Endodermal cell (in vitro differentiated cells): ENCODE measurements around the gene NEK6. TPM values are rescaled to one million over a fixed set of nuclear protein-coding genes. Genes with fewer than 3 reads are reported as not detected.

Source experiments
- DNase-seq: peaks from one replicate; pipeline ENCODE4 v3.0.0-alpha.2; 2017
- H3K27ac ChIP-seq: 2 replicates; pipeline ENCODE4 v1.5.1; 2013; ENCODE audit warnings: mild to moderate bottlenecking, low read depth, low read length, moderate library complexity
- H3K27me3 ChIP-seq: 2 replicates; pipeline ENCODE4 v1.6.1; 2013; ENCODE audit warnings: mild to moderate bottlenecking, low read length, moderate library complexity; ENCODE audit not compliant: insufficient read depth, control insufficient read depth, poor library complexity, severe bottlenecking
- H3K36me3 ChIP-seq: 2 replicates; pipeline ENCODE4 v1.7.0; 2013; ENCODE audit warnings: mild to moderate bottlenecking, low read length, moderate library complexity; ENCODE audit not compliant: control insufficient read depth, insufficient read depth
- H3K4me1 ChIP-seq: one replicate; pipeline ENCODE4 v1.7.0; 2013; ENCODE audit warnings: low read length; ENCODE audit not compliant: control insufficient read depth, insufficient read depth
- H3K4me3 ChIP-seq: 2 replicates; pipeline ENCODE4 v1.5.1; 2013; ENCODE audit warnings: mild to moderate bottlenecking, low read length, moderate library complexity
- H3K9ac ChIP-seq: 2 replicates; pipeline ENCODE4 v1.6.1; 2013; ENCODE audit warnings: mild to moderate bottlenecking, low read length, moderate library complexity; ENCODE audit not compliant: poor library complexity, severe bottlenecking; ENCODE audit errors: extremely low read depth
- H3K9me3 ChIP-seq: 2 replicates; pipeline ENCODE4 v1.6.1; 2013; ENCODE audit warnings: mild to moderate bottlenecking, low read length, moderate library complexity; ENCODE audit not compliant: control insufficient read depth
- H3K27ac Mint-ChIP-seq: 2 replicates; pipeline ENCODE4 v1.8.0; 2020; ENCODE audit warnings: mixed read lengths
- H3K27me3 Mint-ChIP-seq: 2 replicates; pipeline ENCODE4 v1.8.0; 2021; ENCODE audit warnings: mild to moderate bottlenecking, mixed read lengths; ENCODE audit not compliant: insufficient read depth
- H3K36me3 Mint-ChIP-seq: 2 replicates; pipeline ENCODE4 v1.8.0; 2020; ENCODE audit warnings: low read depth, mixed read lengths
- H3K4me1 Mint-ChIP-seq: 2 replicates; pipeline ENCODE4 v1.8.0; 2020; ENCODE audit warnings: mixed read lengths
- H3K4me3 Mint-ChIP-seq: 2 replicates; pipeline ENCODE4 v1.8.0; 2020; ENCODE audit warnings: mild to moderate bottlenecking, moderate library complexity, mixed read lengths
- H3K9me3 Mint-ChIP-seq: 2 replicates; pipeline ENCODE4 v1.8.0; 2020; ENCODE audit warnings: mild to moderate bottlenecking, mixed read lengths
- WGBS, 2 experiments: methylation state at CpG; one replicate each; pipeline versions ENCODE4 v1.1.5 to v1.1.7; 2013; ENCODE audit warnings: missing lambda C conversion rate in 2 of 2, mixed read lengths in 1 of 2; ENCODE audit not compliant: insufficient coverage in 1 of 2, insufficient read length in 1 of 2; 5-methylcytosine and 5-hydroxymethylcytosine counted together
- total RNA-seq, 2 donors: library from RNA; stranded (reverse); fragmentation: NEBNext Ultra II Directional in 1 of 2; extraction: Animal tissue kit (Norgen Biotek cat#: 25700) in 1 of 2; gene quantifications; 2 replicates in 1 of 2; 3 replicates in 1 of 2; pipeline ENCODE4 v1.2.1, GENCODE V29; 2021
- TF ChIP-seq, protein P1 (sequence below): fragments of 200-600 bp; sonication (generic); conservative IDR thresholded peaks from 2 replicates; pipeline ENCODE4 v1.5.0; 2021; ENCODE audit warnings: antibody characterized with exemption, mild to moderate bottlenecking

The NEK6 gene
- total RNA-seq, 2 donors from 2014 or later, result 17.1 to 32.5 TPM

DNA sequence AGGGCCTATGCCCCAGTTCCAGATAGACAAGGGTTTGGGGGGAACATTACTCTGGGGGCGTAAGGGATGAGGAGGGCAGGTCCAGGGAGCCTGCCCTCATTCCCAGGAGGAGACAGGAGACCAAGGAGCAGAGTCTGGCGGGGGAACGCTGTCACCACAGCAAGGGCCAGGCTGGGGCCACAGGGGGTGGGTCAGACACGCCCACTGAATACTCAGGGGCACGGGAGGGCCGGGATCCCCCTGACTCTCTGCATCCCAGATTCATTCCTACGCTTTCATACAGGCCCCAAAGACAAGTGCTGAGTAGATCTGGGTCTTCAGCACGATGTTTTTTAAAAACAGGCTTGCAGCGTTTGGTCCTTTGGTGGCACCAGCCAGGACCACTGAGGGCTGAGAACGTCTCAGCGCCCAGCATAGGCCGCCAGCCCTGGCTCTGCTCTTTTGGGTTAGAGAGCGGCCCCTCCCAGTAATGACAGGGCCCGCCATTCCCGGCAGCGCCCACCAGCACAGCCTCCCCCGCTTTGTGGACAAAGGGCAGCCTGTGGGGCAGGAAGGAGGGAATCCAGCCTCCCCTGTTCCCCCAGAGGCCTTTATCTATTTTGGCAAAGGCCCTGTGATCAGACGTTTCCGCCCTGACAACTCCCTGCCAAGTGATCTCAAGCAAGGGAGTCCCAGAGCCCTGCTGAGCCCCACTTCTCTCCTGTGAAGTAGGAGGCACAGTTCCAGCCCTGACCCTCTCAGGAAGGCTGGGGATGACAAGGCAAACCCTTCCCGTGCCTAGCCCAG, 24.9 kb downstream of the NEK6 start:
- no peak for DNase-seq
- no peak overlapping the region for H3K27ac ChIP-seq
- Mint-ChIP-seq H3K36me3 (no peaks in the 10 kb centered on the region), H3K27ac (no peak overlapping the region), H3K9me3 (no peaks in the 10 kb centered on the region), H3K4me3 (no peak overlapping the region), H3K27me3 (no peaks in the 10 kb centered on the region), H3K4me1 (peaks cover 2% of the 10 kb centered on the region)
- H3K4me3 ChIP-seq, result no peak overlapping the region
- TF ChIP-seq, protein P1, sequence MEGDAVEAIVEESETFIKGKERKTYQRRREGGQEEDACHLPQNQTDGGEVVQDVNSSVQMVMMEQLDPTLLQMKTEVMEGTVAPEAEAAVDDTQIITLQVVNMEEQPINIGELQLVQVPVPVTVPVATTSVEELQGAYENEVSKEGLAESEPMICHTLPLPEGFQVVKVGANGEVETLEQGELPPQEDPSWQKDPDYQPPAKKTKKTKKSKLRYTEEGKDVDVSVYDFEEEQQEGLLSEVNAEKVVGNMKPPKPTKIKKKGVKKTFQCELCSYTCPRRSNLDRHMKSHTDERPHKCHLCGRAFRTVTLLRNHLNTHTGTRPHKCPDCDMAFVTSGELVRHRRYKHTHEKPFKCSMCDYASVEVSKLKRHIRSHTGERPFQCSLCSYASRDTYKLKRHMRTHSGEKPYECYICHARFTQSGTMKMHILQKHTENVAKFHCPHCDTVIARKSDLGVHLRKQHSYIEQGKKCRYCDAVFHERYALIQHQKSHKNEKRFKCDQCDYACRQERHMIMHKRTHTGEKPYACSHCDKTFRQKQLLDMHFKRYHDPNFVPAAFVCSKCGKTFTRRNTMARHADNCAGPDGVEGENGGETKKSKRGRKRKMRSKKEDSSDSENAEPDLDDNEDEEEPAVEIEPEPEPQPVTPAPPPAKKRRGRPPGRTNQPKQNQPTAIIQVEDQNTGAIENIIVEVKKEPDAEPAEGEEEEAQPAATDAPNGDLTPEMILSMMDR, result no peak
- no peaks in the 10 kb centered on the region for H3K4me1 ChIP-seq
- no peaks in the 10 kb centered on the region for H3K9me3 ChIP-seq
- H3K27me3 ChIP-seq, result no peaks in the 10 kb centered on the region
- WGBS, 2 experiments, result 81 to 86% methylated on average over 13 to 20 of the region's 20 CpGs
- H3K36me3 ChIP-seq, result no peaks in the 10 kb centered on the region
- no peak overlapping the region for H3K9ac ChIP-seq

DNA sequence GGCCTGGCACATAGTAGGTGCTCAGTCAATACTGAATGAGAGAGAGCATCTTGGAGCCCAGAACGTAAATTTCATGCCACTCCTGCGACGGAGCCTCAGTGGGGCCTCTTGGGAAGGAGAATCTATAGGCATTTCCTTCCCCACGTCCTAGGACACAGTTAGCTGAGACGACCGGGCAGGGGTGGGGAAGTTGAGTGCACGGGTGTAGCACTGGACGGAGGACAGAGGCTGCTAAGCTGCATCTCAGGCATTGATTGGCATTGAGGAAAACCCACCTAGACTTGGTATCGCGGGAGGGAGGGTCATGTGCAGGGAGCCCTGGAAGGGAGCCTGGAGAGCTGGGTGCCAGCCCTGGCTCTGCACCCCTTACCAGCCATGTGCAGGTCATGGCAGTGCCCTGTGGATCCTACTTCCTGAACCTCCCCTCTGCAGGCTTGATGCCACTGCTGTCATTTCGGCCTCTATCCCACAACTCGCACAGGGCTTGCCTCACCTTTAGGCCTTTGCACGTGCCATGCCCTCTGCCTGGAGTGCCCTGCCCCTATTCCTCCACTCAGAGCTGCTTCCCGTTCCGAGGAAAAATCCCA, 25.6 kb downstream of the NEK6 start:
- no peaks in the 10 kb centered on the region for H3K9me3 Mint-ChIP-seq
- H3K27ac ChIP-seq, result no peak overlapping the region
- no peaks in the 10 kb centered on the region for H3K36me3 ChIP-seq
- peaks cover 2% of the 10 kb centered on the region for H3K4me1 Mint-ChIP-seq
- H3K9ac ChIP-seq, result no peak overlapping the region
- no peak overlapping the region for H3K4me3 ChIP-seq
- 96 to 98% methylated on average over 14 to 15 of the region's 15 CpGs for WGBS, 2 experiments
- TF ChIP-seq, protein P1, result no peak
- H3K27me3 Mint-ChIP-seq, result no peaks in the 10 kb centered on the region
- H3K4me1 ChIP-seq, result no peaks in the 10 kb centered on the region
- no peak overlapping the region for H3K27ac Mint-ChIP-seq
- DNase-seq, result no peak
- no peak overlapping the region for H3K4me3 Mint-ChIP-seq
- no peaks in the 10 kb centered on the region for H3K27me3 ChIP-seq
- H3K9me3 ChIP-seq, result no peaks in the 10 kb centered on the region
- H3K36me3 Mint-ChIP-seq, result no peaks in the 10 kb centered on the region

DNA sequence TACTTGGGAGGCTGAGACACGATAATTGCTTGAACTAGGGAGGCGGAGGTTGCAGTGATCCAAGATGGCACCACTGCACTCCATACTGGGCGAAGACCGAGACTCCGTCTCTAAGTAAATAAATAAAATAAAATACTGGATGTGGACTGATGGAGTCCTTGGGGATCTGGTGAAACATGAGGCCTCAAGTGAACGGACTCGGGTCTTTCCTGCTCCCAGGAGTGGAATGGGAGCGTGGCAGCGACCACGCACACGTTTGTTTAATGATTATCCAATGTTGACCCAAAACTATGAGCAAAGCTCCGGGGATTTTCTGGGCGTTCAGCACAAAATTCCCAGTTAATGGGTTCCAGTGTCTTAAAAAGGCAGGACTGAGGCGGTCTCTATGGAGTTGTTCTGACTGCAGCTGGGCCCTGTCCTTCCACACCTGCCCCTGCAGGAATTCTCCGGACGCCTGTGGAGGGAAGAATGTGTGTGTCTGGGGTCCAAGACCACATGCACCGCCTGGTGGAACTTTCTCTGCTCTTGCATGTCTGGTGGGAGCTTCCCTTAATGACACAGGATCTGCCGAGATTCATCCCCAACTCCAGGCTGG, 26.6 kb downstream of the NEK6 start:
- Histone ChIP-seq H3K27me3 (no peaks in the 10 kb centered on the region), H3K4me1 (no peaks in the 10 kb centered on the region), H3K9ac (no peak overlapping the region), H3K27ac (no peak overlapping the region), H3K4me3 (no peak overlapping the region), H3K36me3 (peaks cover 1% of the 10 kb centered on the region), H3K9me3 (no peaks in the 10 kb centered on the region)
- Mint-ChIP-seq H3K9me3 (no peaks in the 10 kb centered on the region), H3K27me3 (no peaks in the 10 kb centered on the region), H3K4me3 (no peak overlapping the region), H3K36me3 (no peaks in the 10 kb centered on the region), H3K4me1 (peaks cover 2% of the 10 kb centered on the region), H3K27ac (no peak overlapping the region)
- WGBS, 2 experiments, result 95 to 97% methylated on average over 17 to 18 of the region's 18 CpGs
- TF ChIP-seq, protein P1, result no peak
- DNase-seq, result no peak
